Esophagus squamous epithelium (tissue), 5 donors: ENCODE measurements around the gene IL10RA. TPM values are rescaled to one million over a fixed set of nuclear protein-coding genes. Genes with fewer than 3 reads are reported as not detected.

Experiments
- DNase-seq: peaks from one replicate; lab custom pipeline; 2025; lab: John Stamatoyannopoulos, UW
- H3K27ac ChIP-seq, 4 donors: fragments of 200-600 bp; sonication (generic); one replicate each; pipeline ENCODE4 v1.5.1; 2016 to 2019; ENCODE audit warnings: mild to moderate bottlenecking in 1 of 4
- H3K27me3 ChIP-seq, 4 donors: fragments of 200-600 bp; sonication (generic); 1 replicate in 3 of 4; 2 replicates in 1 of 4; pipeline versions ENCODE4 v1.5.1 to v1.6.0; 2017 to 2021; ENCODE audit warnings: antibody characterized with exemption in 1 of 4
- H3K36me3 ChIP-seq, 3 donors: fragments of 200-600 bp; sonication (generic); one replicate each; pipeline ENCODE4 v1.5.1; 2016 to 2019
- H3K4me1 ChIP-seq, 3 donors: fragments of 200-600 bp; sonication (generic); one replicate each; pipeline ENCODE4 v1.5.1; 2017 to 2019
- H3K4me3 ChIP-seq, 4 donors: fragments of 200-600 bp; sonication (generic); 1 replicate in 3 of 4; 2 replicates in 1 of 4; pipeline ENCODE4 v1.5.1; 2016 to 2019; ENCODE audit warnings: mild to moderate bottlenecking in 2 of 4, moderate library complexity in 1 of 4
- H3K9me3 ChIP-seq, 3 donors: fragments of 200-600 bp; sonication (generic); one replicate each; pipeline ENCODE4 v1.5.1; 2016 to 2019
- CTCF ChIP-seq, 6 experiments: fragments of 450-650 bp in 4 of 6; fragments of 200-600 bp in 2 of 6; sonication (generic) in 2 of 6; IDR thresholded peaks; one replicate each; pipeline ENCODE4 v1.5.1; 2016 to 2019; ENCODE audit warnings: antibody characterized with exemption in 6 of 6, mild to moderate bottlenecking in 4 of 6, moderate library complexity in 4 of 6
- POLR2A ChIP-seq, 4 donors: fragments of 450-650 bp; IDR thresholded peaks; one replicate each; pipeline ENCODE4 v1.6.1; 2017; ENCODE audit warnings: antibody characterized with exemption in 4 of 4, mild to moderate bottlenecking in 4 of 4, moderate library complexity in 3 of 4
- WGBS, 2 donors: methylation state at CpG; one replicate each; pipeline ENCODE4 v1.1.5; 2018; 5-methylcytosine and 5-hydroxymethylcytosine counted together
- intact Hi-C: fragments of 100-400 bp; cut with DNase I; formaldehyde crosslinking; loops from one replicate; pipeline ENCODE4 v1.15.0; 2022
- total RNA-seq, 4 donors: library from RNA; depleted of rRNA; stranded (reverse); fragments of >200 nt; gene quantifications; one replicate each; pipeline ENCODE4 v1.1.0, GENCODE V29; 2016
- donor health status: DM: yes; HTN: yes; CAD: no.

Gene IL10RA
- total RNA-seq, 4 donors from 2014 or later: 2.2 to 21.2 (median 11.3) TPM

GRCh38 chr11:118000067-118000849 lies 14.1 kb downstream of the IL10RA start:
- Histone ChIP-seq H3K27me3 (no peaks in the 10 kb centered on the region), H3K4me1 (peaks cover 0 to 47% (median 16%) of the 10 kb centered on the region in 3 donors), H3K4me3 (no peak overlapping the region), H3K36me3 (peaks cover 0 to 25% (median 0%) of the 10 kb centered on the region in 3 donors), H3K27ac (peak overlapping the region in 1 of 4 donors; percentile 89), H3K9me3 (no peaks in the 10 kb centered on the region)
- 82 to 100% methylated on average over 1 of the region's 4 CpGs for WGBS, 2 donors
- intact Hi-C loops: no loop called here
- DNase-seq: no peak
- TF ChIP-seq POLR2A (IDR thresholded peaks at IDR 0.05) (peak in 1 of 4 donors; percentile 5), CTCF (IDR thresholded peaks at IDR 0.05) (no peak)

- WGBS, 2 donors: 83% methylated on average over 1 of the region's 1 CpG; no CpG with 5 or more reads in 1 of the 2 donors
- Histone ChIP-seq H3K36me3 (peaks cover 0 to 19% (median 0%) of the 10 kb centered on the region in 3 donors), H3K4me1 (peaks cover 0 to 47% (median 16%) of the 10 kb centered on the region in 3 donors), H3K4me3 (no peak overlapping the region), H3K9me3 (no peaks in the 10 kb centered on the region), H3K27ac (peak overlapping the region in 2 of 4 donors; percentile 36 to 89), H3K27me3 (no peaks in the 10 kb centered on the region)
- DNase-seq: no peak
- intact Hi-C loops: no loop called here
- peak in 1 of 4 donors; percentile 1 for TF ChIP-seq POLR2A (IDR thresholded peaks at IDR 0.05)
- TF ChIP-seq CTCF (IDR thresholded peaks at IDR 0.05): no peak
These were observed 14.6 kb downstream of the IL10RA start for GRCh38 chr11:118000850-118001228.

- Histone ChIP-seq H3K9me3 (no peaks in the 10 kb centered on the region), H3K36me3 (peaks cover 0 to 12% (median 0%) of the 10 kb centered on the region in 3 donors), H3K4me1 (peaks cover 0 to 54% (median 16%) of the 10 kb centered on the region in 3 donors), H3K27me3 (no peaks in the 10 kb centered on the region), H3K4me3 (no peak overlapping the region), H3K27ac (peak overlapping the region; percentile 4 to 89 (median 60))
- WGBS, 2 donors: 60 to 69% methylated on average over 5 of the region's 5 CpGs
- TF ChIP-seq CTCF (IDR thresholded peaks at IDR 0.05) (no peak), POLR2A (IDR thresholded peaks at IDR 0.05) (no peak)
- no peak for DNase-seq
- intact Hi-C loops: no loop called here
These were observed 15.3 kb downstream of the IL10RA start for GRCh38 chr11:118001494-118001971.

GRCh38 chr11:118002010-118002540 lies 15.9 kb downstream of the IL10RA start:
- peaks cover 0 to 60% (median 19%) of the 10 kb centered on the region in 3 donors for H3K4me1 ChIP-seq
- no peak overlapping the region for H3K4me3 ChIP-seq
- DNase-seq: no peak
- intact Hi-C loops: no loop called here
- H3K27ac ChIP-seq: peak overlapping the region; percentile 42 to 89 (median 60)
- peaks cover 0 to 10% (median 0%) of the 10 kb centered on the region in 3 donors for H3K36me3 ChIP-seq
- TF ChIP-seq CTCF (IDR thresholded peaks at IDR 0.05): no peak
- TF ChIP-seq POLR2A (IDR thresholded peaks at IDR 0.05): no peak
- no peaks in the 10 kb centered on the region for H3K27me3 ChIP-seq
- WGBS, 2 donors: 70 to 71% methylated on average over 5 to 6 of the region's 6 CpGs
- no peaks in the 10 kb centered on the region for H3K9me3 ChIP-seq
